Measurements from ENCODE around the gene DAP. TPM values are rescaled to one million over a fixed set of nuclear protein-coding genes. Genes with fewer than 3 reads are reported as not detected.
"Not testable (repeated sequence)": the region's sequence is repeated elsewhere in the genome, so short reads cannot be mapped to it uniquely, and the experiment has no call there.

DAP gene
- total RNA-seq, 1 experiment from 2014 or later, result 17.1 TPM

- in situ Hi-C loops (cut with HindIII; ENCODE audit: low pct_unique_long_range_greater_than_20kb, low sequenced_read_pairs), result no loop called here
These were observed 123.1 kb downstream of the DAP start for GRCh38 chr5:10637944-10638343.

GRCh38 chr5:10636363-10637142 lies 124.5 kb downstream of the DAP start:
- in situ Hi-C loops (cut with HindIII; ENCODE audit: low pct_unique_long_range_greater_than_20kb, low sequenced_read_pairs), result no loop called here
- no peak for DNase-seq (ENCODE audit: low read depth, low spot score)

More at GRCh38 chr5:10637944-10638343, 123.1 kb downstream of the DAP start:
- no peak for DNase-seq (ENCODE audit: low read depth, low spot score)

- in situ Hi-C loops (cut with HindIII; ENCODE audit: low pct_unique_long_range_greater_than_20kb, low sequenced_read_pairs), result no loop called here
- DNase-seq (ENCODE audit: low read depth, low spot score), result no peak
These were observed 125.1 kb downstream of the DAP start for GRCh38 chr5:10635867-10636350.

GRCh38 chr5:10635257-10635866 lies 125.7 kb downstream of the DAP start:
- DNase-seq (ENCODE audit: low read depth, low spot score), result no peak
- in situ Hi-C loops (cut with HindIII; ENCODE audit: low pct_unique_long_range_greater_than_20kb, low sequenced_read_pairs), result no loop called here

- in situ Hi-C loops (cut with HindIII; ENCODE audit: low pct_unique_long_range_greater_than_20kb, low sequenced_read_pairs), result no loop called here
- no peak for DNase-seq (ENCODE audit: low read depth, low spot score)
These were observed 126.5 kb downstream of the DAP start for GRCh38 chr5:10634562-10634961.

- DNase-seq (ENCODE audit: low read depth, low spot score), result no peak
- in situ Hi-C loops (cut with HindIII; ENCODE audit: low pct_unique_long_range_greater_than_20kb, low sequenced_read_pairs), result no loop called here
These were observed 127.0 kb downstream of the DAP start for GRCh38 chr5:10634050-10634449.

GRCh38 chr5:10633271-10634049 lies 127.6 kb downstream of the DAP start:
- no peak for DNase-seq (ENCODE audit: low read depth, low spot score)
- in situ Hi-C loops (cut with HindIII; ENCODE audit: low pct_unique_long_range_greater_than_20kb, low sequenced_read_pairs), result no loop called here

- in situ Hi-C loops (cut with HindIII; ENCODE audit: low pct_unique_long_range_greater_than_20kb, low sequenced_read_pairs), result no loop called here
These were observed 128.8 kb downstream of the DAP start for GRCh38 chr5:10632110-10632761.

GRCh38 chr5:10631316-10631996 lies 129.6 kb downstream of the DAP start:
- DNase-seq (ENCODE audit: low read depth, low spot score), result no peak
- in situ Hi-C loops (cut with HindIII; ENCODE audit: low pct_unique_long_range_greater_than_20kb, low sequenced_read_pairs), result no loop called here

More at GRCh38 chr5:10632110-10632761, 128.8 kb downstream of the DAP start:
- no peak for DNase-seq (ENCODE audit: low read depth, low spot score)

- in situ Hi-C loops (cut with HindIII; ENCODE audit: low pct_unique_long_range_greater_than_20kb, low sequenced_read_pairs), result not testable (repeated sequence)
These were observed 130.3 kb downstream of the DAP start for GRCh38 chr5:10630744-10631143.

GRCh38 chr5:10630126-10630525 lies 130.9 kb downstream of the DAP start:
- in situ Hi-C loops (cut with HindIII; ENCODE audit: low pct_unique_long_range_greater_than_20kb, low sequenced_read_pairs), result no loop called here
- DNase-seq (ENCODE audit: low read depth, low spot score), result no peak

More at GRCh38 chr5:10630744-10631143, 130.3 kb downstream of the DAP start:
- not testable (repeated sequence) for DNase-seq (ENCODE audit: low read depth, low spot score)

- in situ Hi-C loops (cut with HindIII; ENCODE audit: low pct_unique_long_range_greater_than_20kb, low sequenced_read_pairs), result no loop called here
- no peak for DNase-seq (ENCODE audit: low read depth, low spot score)
These were observed 131.4 kb downstream of the DAP start for GRCh38 chr5:10629682-10630081.

Small RNAs within 50 kb of the gene (small RNA-seq; reads per million reads assigned to genes)
- gene AC012629.4, result 0 reads per million in 2 experiments

Other genes with a start within 250 kb of the DAP start
- 1.1 and 1.3 TPM in 2 replicates for gene ANKRD33B, start 197.2 kb downstream of the DAP start, total RNA-seq (2014; rRNA removed; shearing (Covaris generic))

Measured in SK-MEL-5 (cell line).